HEK293 (cell line): Measurements from ENCODE around the gene GRK5.
"Not testable (repeated sequence)": the region's sequence is repeated elsewhere in the genome, so short reads cannot be mapped to it uniquely, and the experiment has no call there.

Experiments
- CTCF ChIA-PET: fragments of 350-600 bp; formaldehyde crosslinking; extraction: SDS; loops from one replicate; lab custom pipeline; 2021; ENCODE audit warnings: antibody characterized with exemption; lab: Yijun Ruan, JAX
- POLR2A ChIA-PET: fragments of 300-600 bp; formaldehyde crosslinking; extraction: SDS; loops from one replicate; lab custom pipeline; 2020; ENCODE audit warnings: antibody characterized with exemption, inconsistent platforms; lab: Yijun Ruan, JAX
- H3K27ac ChIP-seq: fragments of 200-500 bp; sonication (Bioruptor generic); 2 replicates; pipeline ENCODE4 v1.5.1; 2014; ENCODE audit warnings: low read depth, low read length, control low read depth, inconsistent platforms; ENCODE audit errors: extremely low read depth
- H3K36me3 ChIP-seq, 2 experiments: fragments of 200-500 bp in 1 of 2; sonication (Bioruptor generic) in 1 of 2; 1 replicate in 1 of 2; 2 replicates in 1 of 2; pipeline ENCODE4 v1.5.1; 2014 to 2017; ENCODE audit warnings: inconsistent platforms in 2 of 2, low read length in 2 of 2; ENCODE audit not compliant: control insufficient read depth in 2 of 2, insufficient read depth in 1 of 2
- H3K4me1 ChIP-seq: fragments of 200-500 bp; sonication (Bioruptor generic); 2 replicates; pipeline ENCODE4 v1.5.1; 2014; ENCODE audit warnings: mild to moderate bottlenecking, low read length, inconsistent platforms; ENCODE audit not compliant: control insufficient read depth, insufficient read depth
- H3K4me3 ChIP-seq: 2 replicates; pipeline ENCODE4 v1.5.1; 2011; ENCODE audit warnings: low read depth, mild to moderate bottlenecking, control low read depth, low read length, moderate library complexity
- H3K9me3 ChIP-seq: fragments of 200-500 bp; sonication (Bioruptor generic); 2 replicates; pipeline ENCODE4 v1.5.1; 2014; ENCODE audit warnings: low read depth, low read length, inconsistent platforms; ENCODE audit not compliant: control insufficient read depth, insufficient read depth
- ELK4 ChIP-seq: IDR thresholded peaks from 2 replicates; pipeline ENCODE4 v1.6.1; 2011; ENCODE audit warnings: mild to moderate bottlenecking, low read depth, low read length, borderline replicate concordance
- MYNN ChIP-seq: fragments of 450-650 bp; formaldehyde crosslinking; IDR thresholded peaks from 2 replicates; pipeline ENCODE4 v1.5.1; 2016; ENCODE audit warnings: missing biosample characterization, missing genetic modification characterization, borderline replicate concordance
- REST ChIP-seq: fragments of 450-650 bp; formaldehyde crosslinking; IDR thresholded peaks from 2 replicates; pipeline ENCODE4 v1.5.1; 2016; ENCODE audit warnings: missing biosample characterization, missing genetic modification characterization
- SCRT1 ChIP-seq: fragments of 450-650 bp; formaldehyde crosslinking; IDR thresholded peaks from 2 replicates; pipeline ENCODE4 v1.5.1; 2016; ENCODE audit warnings: missing biosample characterization, missing genetic modification characterization, borderline replicate concordance
- ZBTB21 ChIP-seq: fragments of 450-650 bp; formaldehyde crosslinking; IDR thresholded peaks from 2 replicates; pipeline ENCODE4 v1.5.1; 2017; ENCODE audit warnings: missing biosample characterization, missing genetic modification characterization
- ZBTB48 ChIP-seq: fragments of 450-650 bp; formaldehyde crosslinking; IDR thresholded peaks from 2 replicates; pipeline ENCODE4 v1.5.1; 2016; ENCODE audit warnings: missing biosample characterization, missing genetic modification characterization
- ZBTB7A ChIP-seq: fragments of 450-650 bp; formaldehyde crosslinking; IDR thresholded peaks from 2 replicates; pipeline ENCODE4 v1.5.1; 2016; ENCODE audit warnings: low read depth, missing biosample characterization, missing genetic modification characterization
- ZFP37 ChIP-seq: fragments of 450-650 bp; formaldehyde crosslinking; IDR thresholded peaks from 2 replicates; pipeline ENCODE4 v1.5.1; 2016; ENCODE audit warnings: missing biosample characterization, missing genetic modification characterization
- ZNF112 ChIP-seq: fragments of 450-650 bp; formaldehyde crosslinking; IDR thresholded peaks from 2 replicates; pipeline ENCODE4 v1.5.0; 2017; ENCODE audit warnings: missing biosample characterization, missing genetic modification characterization
- ZNF146 ChIP-seq: fragments of 450-650 bp; formaldehyde crosslinking; IDR thresholded peaks from 2 replicates; pipeline ENCODE4 v1.5.1; 2016; ENCODE audit warnings: missing biosample characterization, missing genetic modification characterization
- ZNF169 ChIP-seq: fragments of 450-650 bp; formaldehyde crosslinking; IDR thresholded peaks from 2 replicates; pipeline ENCODE4 v1.5.1; 2016; ENCODE audit warnings: missing biosample characterization, missing genetic modification characterization
- ZNF239 ChIP-seq: fragments of 450-650 bp; formaldehyde crosslinking; IDR thresholded peaks from 2 replicates; pipeline ENCODE4 v1.5.1; 2016; ENCODE audit warnings: missing biosample characterization, missing genetic modification characterization
- ZNF280D ChIP-seq: fragments of 450-650 bp; formaldehyde crosslinking; IDR thresholded peaks from 2 replicates; pipeline ENCODE4 v1.5.1; 2016; ENCODE audit warnings: missing biosample characterization, missing genetic modification characterization
- ZNF311 ChIP-seq: fragments of 450-650 bp; formaldehyde crosslinking; IDR thresholded peaks from 2 replicates; pipeline ENCODE4 v1.5.1; 2017; ENCODE audit warnings: missing biosample characterization, missing genetic modification characterization, borderline replicate concordance
- ZNF324 ChIP-seq: fragments of 450-650 bp; formaldehyde crosslinking; IDR thresholded peaks from 2 replicates; pipeline ENCODE4 v1.5.1; 2016; ENCODE audit warnings: missing biosample characterization, missing genetic modification characterization
- ZNF521 ChIP-seq: fragments of 450-650 bp; formaldehyde crosslinking; IDR thresholded peaks from 2 replicates; pipeline ENCODE4 v1.5.1; 2017; ENCODE audit warnings: missing biosample characterization, mild to moderate bottlenecking, missing genetic modification characterization
- ZNF529 ChIP-seq: fragments of 450-650 bp; formaldehyde crosslinking; IDR thresholded peaks from 2 replicates; pipeline ENCODE4 v1.5.1; 2017; ENCODE audit warnings: missing genetic modification characterization, missing biosample characterization; ENCODE audit not compliant: insufficient replicate concordance
- ZNF580 ChIP-seq: fragments of 450-650 bp; formaldehyde crosslinking; IDR thresholded peaks from 2 replicates; pipeline ENCODE4 v1.5.1; 2016; ENCODE audit warnings: missing biosample characterization, missing genetic modification characterization
- ZNF660 ChIP-seq: fragments of 450-650 bp; IDR thresholded peaks from 2 replicates; pipeline ENCODE4 v1.5.1; 2018; ENCODE audit warnings: missing biosample characterization, mild to moderate bottlenecking, missing genetic modification characterization
- ZNF701 ChIP-seq: fragments of 450-650 bp; formaldehyde crosslinking; IDR thresholded peaks from 2 replicates; pipeline ENCODE4 v1.5.1; 2016; ENCODE audit warnings: missing biosample characterization, missing genetic modification characterization
- ZNF76 ChIP-seq: fragments of 450-650 bp; formaldehyde crosslinking; IDR thresholded peaks from 2 replicates; pipeline ENCODE4; 2016; ENCODE audit warnings: low read depth, missing biosample characterization, missing genetic modification characterization, borderline replicate concordance
- ZNF776 ChIP-seq: fragments of 450-650 bp; formaldehyde crosslinking; IDR thresholded peaks from 2 replicates; pipeline ENCODE4 v1.5.0; 2017; ENCODE audit warnings: missing biosample characterization, missing genetic modification characterization, borderline replicate concordance

GRK5 gene

GRCh38 chr10:119238577-119238976, 31.2 kb downstream of the GRK5 start:
- POLR2A ChIA-PET, result no interaction called here
- H3K4me3 ChIP-seq, result no peak overlapping the region
- no peak overlapping the region for H3K27ac ChIP-seq
- H3K4me1 ChIP-seq, result 0 out of 2 replicates have a peak, but pooled peaks cover 5% of the 10 kb centered on the region
- H3K9me3 ChIP-seq, result no peaks in the 10 kb centered on the region
- no peak for TF ChIP-seq ZNF701
- TF ChIP-seq ZBTB48 (tag by site-specific recombination), result no peak
- TF ChIP-seq ZBTB7A (tag by site-specific recombination), result no peak
- no peak for TF ChIP-seq ZNF239
- TF ChIP-seq ELK4, result no peak
- no peak for TF ChIP-seq ZNF76
- TF ChIP-seq SCRT1 (tag by site-specific recombination), result no peak
- TF ChIP-seq ZNF169 (tag by site-specific recombination), result no peak
- TF ChIP-seq ZNF776 (tag by site-specific recombination), result no peak
- no peak for TF ChIP-seq ZNF521 (tag by site-specific recombination)
- no peaks in the 10 kb centered on the region for H3K36me3 ChIP-seq
- CTCF ChIA-PET, result interaction anchor here (0.6 kb wide), 1 partner anchor 65 kb away, joined by 4 read pairs; no protein-coding TSS in a partner anchor

GRCh38 chr10:119239015-119239414, 31.6 kb downstream of the GRK5 start:
- H3K27ac ChIP-seq, H3K4me3 ChIP-seq, H3K9me3 ChIP-seq, CTCF ChIA-PET, H3K36me3 ChIP-seq, H3K4me1 ChIP-seq, POLR2A ChIA-PET: not testable (repeated sequence)

- CTCF ChIA-PET, H3K27ac ChIP-seq, H3K36me3 ChIP-seq, POLR2A ChIA-PET, H3K4me1 ChIP-seq, H3K9me3 ChIP-seq, H3K4me3 ChIP-seq: not testable (repeated sequence)
- TF ChIP-seq ZNF146 (tag by site-specific recombination), result peak; percentile 100
- TF ChIP-seq ZNF580 (tag by site-specific recombination), result peak; percentile 89
- TF ChIP-seq ZNF280D (tag by site-specific recombination), result 0 out of 2 replicates have a peak, but pooled peaks have one; percentile 73
- TF ChIP-seq, all 188 proteins: peak for 3; not testable (repeated sequence) for 185
Observed at GRCh38 chr10:119239630-119240029, 32.3 kb downstream of the GRK5 start.

- Histone ChIP-seq H3K27ac (no peak overlapping the region), H3K4me3 (no peak overlapping the region), H3K36me3 (no peaks in the 10 kb centered on the region), H3K4me1 (no peaks in the 10 kb centered on the region), H3K9me3 (no peaks in the 10 kb centered on the region)
- CTCF ChIA-PET, result interaction anchor here (0.6 to 1.1 kb wide), 2 partner anchors 12 to 68 kb away, joined by 3 read pairs; no protein-coding TSS in a partner anchor
- POLR2A ChIA-PET, result no interaction called here
- no peak for TF ChIP-seq ZNF324
- no peak for TF ChIP-seq ZNF660 (tag by site-specific recombination)
- no peak for TF ChIP-seq ZNF311 (tag by site-specific recombination)
- TF ChIP-seq ZFP37 (tag by site-specific recombination), result no peak
- TF ChIP-seq MYNN (tag by site-specific recombination), result no peak
- no peak for TF ChIP-seq ZNF529
- TF ChIP-seq ZNF521 (tag by site-specific recombination), result no peak
- TF ChIP-seq ZNF112 (tag by site-specific recombination), result no peak
- no peak for TF ChIP-seq ZNF146 (tag by site-specific recombination)
- no peak for TF ChIP-seq ZBTB21
- no peak for TF ChIP-seq REST (tag by site-specific recombination)
Observed at GRCh38 chr10:119241066-119241465, 33.7 kb downstream of the GRK5 start.
